B cell (primary cell): ENCODE results near the gene KCNT2.

Experiments
- EZH2 ChIP-seq: IDR thresholded peaks from 2 replicates; pipeline ENCODE4 v1.6.1; 2012; ENCODE audit warnings: borderline replicate concordance, low read depth, mild to moderate bottlenecking, moderate library complexity, low read length; ENCODE audit not compliant: insufficient read depth, poor library complexity, severe bottlenecking
- TF ChIP-seq, protein P1 (sequence below): fragments of 200-600 bp; IDR thresholded peaks from one replicate; pipeline ENCODE4 v1.8.0; 2022; ENCODE audit warnings: antibody characterized with exemption, mild to moderate bottlenecking

DNA sequence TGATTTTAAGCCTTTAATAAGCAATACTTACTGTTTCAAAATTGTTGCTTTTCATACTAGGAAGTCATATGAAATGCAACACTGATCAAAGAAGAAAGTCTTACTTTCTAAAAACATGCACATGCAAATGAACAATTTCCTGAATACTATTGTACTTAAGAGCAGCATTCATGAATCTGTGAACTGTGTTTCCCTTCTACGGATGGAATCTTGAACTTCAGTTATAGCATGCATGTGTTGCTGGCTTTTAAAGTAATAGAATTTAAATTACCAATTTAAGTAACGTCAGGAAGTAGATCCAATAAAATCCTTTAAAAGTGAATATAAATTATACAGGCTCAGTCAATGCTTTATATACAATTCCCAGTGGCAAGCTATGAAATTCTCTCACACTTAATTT, 348.9 kb downstream of the KCNT2 start:
- TF ChIP-seq, protein P1, sequence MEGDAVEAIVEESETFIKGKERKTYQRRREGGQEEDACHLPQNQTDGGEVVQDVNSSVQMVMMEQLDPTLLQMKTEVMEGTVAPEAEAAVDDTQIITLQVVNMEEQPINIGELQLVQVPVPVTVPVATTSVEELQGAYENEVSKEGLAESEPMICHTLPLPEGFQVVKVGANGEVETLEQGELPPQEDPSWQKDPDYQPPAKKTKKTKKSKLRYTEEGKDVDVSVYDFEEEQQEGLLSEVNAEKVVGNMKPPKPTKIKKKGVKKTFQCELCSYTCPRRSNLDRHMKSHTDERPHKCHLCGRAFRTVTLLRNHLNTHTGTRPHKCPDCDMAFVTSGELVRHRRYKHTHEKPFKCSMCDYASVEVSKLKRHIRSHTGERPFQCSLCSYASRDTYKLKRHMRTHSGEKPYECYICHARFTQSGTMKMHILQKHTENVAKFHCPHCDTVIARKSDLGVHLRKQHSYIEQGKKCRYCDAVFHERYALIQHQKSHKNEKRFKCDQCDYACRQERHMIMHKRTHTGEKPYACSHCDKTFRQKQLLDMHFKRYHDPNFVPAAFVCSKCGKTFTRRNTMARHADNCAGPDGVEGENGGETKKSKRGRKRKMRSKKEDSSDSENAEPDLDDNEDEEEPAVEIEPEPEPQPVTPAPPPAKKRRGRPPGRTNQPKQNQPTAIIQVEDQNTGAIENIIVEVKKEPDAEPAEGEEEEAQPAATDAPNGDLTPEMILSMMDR = no peak
- TF ChIP-seq EZH2 = no peak
